LoVo (cell line): ENCODE measurements around the gene SERPINB13.

Source experiments
- DNase-seq: peaks from one replicate; pipeline ENCODE4 v3.0.0-alpha.2; 2016; ENCODE audit warnings: low spot score

SERPINB13 gene

GRCh38 chr18:63586966-63587365, at the start of gene SERPINB13:
Gene SERPINB13, plus strand, starts transcription at chr18:63587343. Its CDS starts 1,325 bp downstream, at chr18:63588668.
- DNase-seq: no peak

- no peak for DNase-seq
These were observed 47.1 kb upstream of the SERPINB13 start for GRCh38 chr18:63539904-63540510.

GRCh38 chr18:63542069-63542468, 45.1 kb upstream of the SERPINB13 start, which contains the start of gene SERPINB12:
Gene SERPINB12, plus strand, starts transcription at chr18:63542369. Its CDS starts 13,791 bp downstream, at chr18:63556160.
- no peak for DNase-seq

GRCh38 chr18:63544017-63544416, 43.1 kb upstream of the SERPINB13 start:
- DNase-seq: no peak

GRCh38 chr18:63545000-63545399, 42.1 kb upstream of the SERPINB13 start:
- no peak for DNase-seq

GRCh38 chr18:63550068-63550467, 37.1 kb upstream of the SERPINB13 start:
- no peak for DNase-seq

- no peak for DNase-seq
These were observed 35.4 kb upstream of the SERPINB13 start for GRCh38 chr18:63551769-63552168.

GRCh38 chr18:63552581-63552980, 34.6 kb upstream of the SERPINB13 start:
- DNase-seq: no peak

- no peak for DNase-seq
These were observed 34.1 kb upstream of the SERPINB13 start for GRCh38 chr18:63553081-63553480.

- no peak for DNase-seq
These were observed 27.3 kb upstream of the SERPINB13 start for GRCh38 chr18:63559567-63560491.

GRCh38 chr18:63562284-63562683, 24.9 kb upstream of the SERPINB13 start:
- no peak for DNase-seq

GRCh38 chr18:63564021-63564420, 23.1 kb upstream of the SERPINB13 start:
- no peak for DNase-seq

- DNase-seq: no peak
These were observed 22.6 kb upstream of the SERPINB13 start for GRCh38 chr18:63564561-63564960.

GRCh38 chr18:63567276-63567675, 19.9 kb upstream of the SERPINB13 start:
- no peak for DNase-seq

- no peak for DNase-seq
These were observed 19.3 kb upstream of the SERPINB13 start for GRCh38 chr18:63567825-63568224.

- no peak for DNase-seq
These were observed 16.4 kb upstream of the SERPINB13 start for GRCh38 chr18:63570721-63571120.

- DNase-seq: no peak
These were observed 11.5 kb upstream of the SERPINB13 start for GRCh38 chr18:63575681-63576080.

- peak; percentile 24 for DNase-seq
These were observed 8.7 kb upstream of the SERPINB13 start for GRCh38 chr18:63578357-63578958.

GRCh38 chr18:63579616-63580015, 7.5 kb upstream of the SERPINB13 start:
- DNase-seq: no peak

- DNase-seq: no peak
These were observed 1.2 kb upstream of the SERPINB13 start for GRCh38 chr18:63585988-63586387.

GRCh38 chr18:63586431-63586830, 712 bp upstream of the SERPINB13 start:
- no peak for DNase-seq

- DNase-seq: no peak
These were observed 1.8 kb downstream of the SERPINB13 start for GRCh38 chr18:63588909-63589308.

GRCh38 chr18:63590373-63590772, 3.2 kb downstream of the SERPINB13 start:
- no peak for DNase-seq
